SH-SY5Y (cell line): ENCODE results near the gene GSDME.

Experiments
- GATA2 ChIP-seq: IDR thresholded peaks from 2 replicates; pipeline ENCODE4 v1.6.1; 2011; ENCODE audit warnings: mild to moderate bottlenecking, low read depth, low read length
- GATA3 ChIP-seq: IDR thresholded peaks from 2 replicates; pipeline ENCODE4 v1.6.1; 2011; ENCODE audit warnings: low read depth, mild to moderate bottlenecking, low read length, moderate library complexity

DNA sequence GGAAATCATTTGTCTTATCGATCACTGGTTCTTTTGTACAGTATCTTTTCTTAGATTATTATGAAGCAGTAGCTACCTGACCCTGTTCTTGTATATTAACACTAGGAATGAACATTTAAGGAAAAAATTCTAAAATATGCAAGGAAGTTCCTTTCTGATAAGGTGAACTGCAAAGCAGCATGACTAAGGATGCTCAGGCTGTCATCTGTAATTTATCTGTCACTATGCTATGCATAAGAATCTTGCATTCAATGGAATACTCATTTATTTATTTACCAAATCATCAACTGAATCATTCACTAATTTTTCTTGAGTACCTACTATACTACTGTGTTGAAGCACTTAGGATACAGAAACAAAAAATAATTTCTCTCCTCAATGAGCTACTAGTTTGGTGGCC, 5.8 kb downstream of the GSDME start:
- TF ChIP-seq GATA3: no peak
- no peak for TF ChIP-seq GATA2
